Uterus (tissue), 4 donors: Measurements from ENCODE around the gene BDH1. TPM values are rescaled to one million over a fixed set of nuclear protein-coding genes. Genes with fewer than 3 reads are reported as not detected.

Experiments used
- DNase-seq, 2 donors: peaks; one replicate each; pipeline ENCODE4 v3.0.0-alpha.2; 2019 to 2020
- H3K27ac ChIP-seq, 2 donors: fragments of 200-600 bp; sonication (generic); 1 replicate in 1 of 2; 2 replicates in 1 of 2; pipeline ENCODE4 v1.5.1; 2016 to 2018
- H3K27me3 ChIP-seq, 2 donors: fragments of 200-600 bp; sonication (generic); one replicate each; pipeline ENCODE4 v1.5.1; 2018 to 2019; ENCODE audit warnings: control low read depth in 1 of 2
- H3K36me3 ChIP-seq, 2 donors: fragments of 200-600 bp; sonication (generic); one replicate each; pipeline ENCODE4 v1.5.1; 2019; ENCODE audit warnings: control low read depth in 1 of 2
- H3K4me1 ChIP-seq, 2 donors: fragments of 200-600 bp; sonication (generic); one replicate each; pipeline ENCODE4 v1.5.1; 2018 to 2019; ENCODE audit warnings: control low read depth in 1 of 2
- H3K4me3 ChIP-seq, 2 donors: fragments of 200-600 bp; sonication (generic); 1 replicate in 1 of 2; 2 replicates in 1 of 2; pipeline ENCODE4 v1.5.1; 2018 to 2019; ENCODE audit warnings: mild to moderate bottlenecking in 1 of 2
- H3K9me3 ChIP-seq, 2 donors: fragments of 200-600 bp; sonication (generic); one replicate each; pipeline ENCODE4 v1.5.1; 2019; ENCODE audit warnings: control low read depth in 1 of 2
- POLR2A ChIP-seq, 2 donors: fragments of 450-650 bp; IDR thresholded peaks; one replicate each; pipeline ENCODE4 v1.6.1; 2016; ENCODE audit warnings: antibody characterized with exemption in 2 of 2, mild to moderate bottlenecking in 1 of 2, moderate library complexity in 1 of 2
- intact Hi-C: fragments of 100-400 bp; cut with DNase I; formaldehyde crosslinking; loops from one replicate; pipeline ENCODE4 v1.15.1; 2023; ENCODE audit warnings: low total_unique reads
- total RNA-seq, 4 donors: library from RNA; depleted of rRNA in 3 of 4; stranded (reverse); fragments of >200 nt in 3 of 4; gene quantifications; one replicate each; pipeline versions ENCODE4 v1.1.0 to v1.2.4, GENCODE V29; 2014 to 2023
- TF ChIP-seq, protein P1 (sequence below), 4 experiments: fragments of 200-600 bp in 2 of 4; fragments of 450-650 bp in 2 of 4; sonication (generic) in 2 of 4; IDR thresholded peaks; one replicate each; pipeline ENCODE4 v1.5.1; 2016 to 2019; ENCODE audit warnings: antibody characterized with exemption in 4 of 4, mild to moderate bottlenecking in 2 of 4, moderate library complexity in 1 of 4
- donor health status: DM: yes; HTN: yes; CAD: no.

The BDH1 gene
- total RNA-seq, 4 donors from 2014 or later = 4.4 to 23.1 (median 8.6) TPM

- H3K36me3 ChIP-seq = no peaks in the 10 kb centered on the region
- H3K9me3 ChIP-seq = no peaks in the 10 kb centered on the region
- no peak overlapping the region for H3K27ac ChIP-seq
- intact Hi-C loops = no loop called here
- no peak for TF ChIP-seq POLR2A (IDR thresholded peaks at IDR 0.05)
- TF ChIP-seq, protein P1, sequence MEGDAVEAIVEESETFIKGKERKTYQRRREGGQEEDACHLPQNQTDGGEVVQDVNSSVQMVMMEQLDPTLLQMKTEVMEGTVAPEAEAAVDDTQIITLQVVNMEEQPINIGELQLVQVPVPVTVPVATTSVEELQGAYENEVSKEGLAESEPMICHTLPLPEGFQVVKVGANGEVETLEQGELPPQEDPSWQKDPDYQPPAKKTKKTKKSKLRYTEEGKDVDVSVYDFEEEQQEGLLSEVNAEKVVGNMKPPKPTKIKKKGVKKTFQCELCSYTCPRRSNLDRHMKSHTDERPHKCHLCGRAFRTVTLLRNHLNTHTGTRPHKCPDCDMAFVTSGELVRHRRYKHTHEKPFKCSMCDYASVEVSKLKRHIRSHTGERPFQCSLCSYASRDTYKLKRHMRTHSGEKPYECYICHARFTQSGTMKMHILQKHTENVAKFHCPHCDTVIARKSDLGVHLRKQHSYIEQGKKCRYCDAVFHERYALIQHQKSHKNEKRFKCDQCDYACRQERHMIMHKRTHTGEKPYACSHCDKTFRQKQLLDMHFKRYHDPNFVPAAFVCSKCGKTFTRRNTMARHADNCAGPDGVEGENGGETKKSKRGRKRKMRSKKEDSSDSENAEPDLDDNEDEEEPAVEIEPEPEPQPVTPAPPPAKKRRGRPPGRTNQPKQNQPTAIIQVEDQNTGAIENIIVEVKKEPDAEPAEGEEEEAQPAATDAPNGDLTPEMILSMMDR (IDR thresholded peaks at IDR 0.05) = peak; percentile 78 to 83 (median 80)
- H3K27me3 ChIP-seq = no peaks in the 10 kb centered on the region
- H3K4me3 ChIP-seq = no peak overlapping the region
- DNase-seq = peak; percentile 72
- H3K4me1 ChIP-seq = no peaks in the 10 kb centered on the region
Measured at GRCh38 chr3:197599089-197599765, 43.5 kb upstream of the BDH1 start.

GRCh38 chr3:197598404-197598980, 42.7 kb upstream of the BDH1 start:
- no peak overlapping the region for H3K4me3 ChIP-seq
- H3K27ac ChIP-seq = no peak overlapping the region
- H3K27me3 ChIP-seq = no peaks in the 10 kb centered on the region
- H3K4me1 ChIP-seq = no peaks in the 10 kb centered on the region
- TF ChIP-seq, protein P1 (IDR thresholded peaks at IDR 0.05) = no peak
- no peak for TF ChIP-seq POLR2A (IDR thresholded peaks at IDR 0.05)
- no peak for DNase-seq
- H3K36me3 ChIP-seq = no peaks in the 10 kb centered on the region
- intact Hi-C loops = no loop called here
- no peaks in the 10 kb centered on the region for H3K9me3 ChIP-seq

DNA sequence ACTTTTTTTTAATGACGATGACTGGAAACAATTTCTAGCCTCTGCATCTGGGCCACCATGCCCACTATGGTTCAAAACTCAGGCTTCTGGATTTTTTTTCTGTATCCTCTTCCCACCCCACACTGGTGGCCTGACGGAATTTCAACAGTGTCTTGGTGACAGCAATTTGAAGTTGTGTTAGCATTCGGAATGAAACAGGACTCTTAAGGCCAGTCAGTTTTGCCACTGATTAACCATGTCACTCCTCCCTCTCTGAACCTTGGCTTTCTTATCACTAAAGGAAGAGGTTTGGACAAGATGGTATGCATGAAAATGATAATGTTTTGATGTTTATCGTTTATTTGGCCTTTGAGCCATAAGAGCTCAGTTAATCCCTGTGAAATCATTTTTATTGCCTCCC, 41.6 kb upstream of the BDH1 start:
- intact Hi-C loops = no loop called here

GRCh38 chr3:197595470-197596185, 39.9 kb upstream of the BDH1 start:
- intact Hi-C loops = no loop called here
- no peaks in the 10 kb centered on the region for H3K9me3 ChIP-seq

More for the DNA sequence above, 41.6 kb upstream of the BDH1 start:
- no peak overlapping the region for H3K4me3 ChIP-seq
- DNase-seq = no peak
- TF ChIP-seq, protein P1 (IDR thresholded peaks at IDR 0.05) = no peak
- no peaks in the 10 kb centered on the region for H3K9me3 ChIP-seq
- no peaks in the 10 kb centered on the region for H3K4me1 ChIP-seq
- H3K36me3 ChIP-seq = no peaks in the 10 kb centered on the region
- no peaks in the 10 kb centered on the region for H3K27me3 ChIP-seq
- no peak overlapping the region for H3K27ac ChIP-seq

More at GRCh38 chr3:197595470-197596185, 39.9 kb upstream of the BDH1 start:
- Histone ChIP-seq H3K36me3 (no peaks in the 10 kb centered on the region), H3K4me1 (no peaks in the 10 kb centered on the region), H3K4me3 (no peak overlapping the region), H3K27me3 (no peaks in the 10 kb centered on the region), H3K27ac (no peak overlapping the region)
- DNase-seq = no peak
- TF ChIP-seq POLR2A (IDR thresholded peaks at IDR 0.05) = no peak
- TF ChIP-seq, protein P1 (IDR thresholded peaks at IDR 0.05) = no peak
